Measurements from ENCODE around the gene TERF2IP.

TERF2IP gene

DNA sequence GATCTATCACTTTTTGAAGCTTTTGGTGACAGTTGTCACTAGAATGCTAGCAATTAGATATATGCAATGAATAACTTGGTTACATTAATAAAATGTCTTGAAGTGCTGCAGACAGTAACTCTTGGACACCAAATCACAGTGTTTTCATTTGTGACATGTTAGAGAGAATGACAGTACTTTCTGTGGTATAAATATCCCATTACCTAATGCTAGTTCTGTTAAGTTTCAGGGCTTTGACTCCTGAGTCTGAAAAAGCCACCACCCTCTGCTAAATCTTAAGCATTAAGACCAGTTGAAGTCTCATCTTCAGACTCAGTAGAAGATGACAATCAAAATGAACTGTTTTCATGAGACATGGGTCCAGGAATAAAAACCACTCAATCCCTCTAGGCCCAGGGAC lies 39.8 kb downstream of the TERF2IP start:
- DNase-seq (ENCODE audit: insufficient read length) (no peak), FAIRE-seq (no peak)
- TF ChIP-seq POLR2AphosphoS5 (IDR thresholded peaks at IDR 0.05; ENCODE audit: low read depth, low read length) (no peak), POLR2A (IDR thresholded peaks at IDR 0.05; ENCODE audit: low read depth, low read length) (no peak), TAF1 (IDR thresholded peaks at IDR 0.05; ENCODE audit: borderline replicate concordance, low read depth, low read length) (no peak)

- no peak for FAIRE-seq
- DNase-seq (ENCODE audit: insufficient read length) = no peak
- no peak for TF ChIP-seq TAF1 (IDR thresholded peaks at IDR 0.05; ENCODE audit: borderline replicate concordance, low read depth, low read length)
These were observed 48.1 kb downstream of the TERF2IP start for GRCh38 chr16:75695708-75696107.

DNA sequence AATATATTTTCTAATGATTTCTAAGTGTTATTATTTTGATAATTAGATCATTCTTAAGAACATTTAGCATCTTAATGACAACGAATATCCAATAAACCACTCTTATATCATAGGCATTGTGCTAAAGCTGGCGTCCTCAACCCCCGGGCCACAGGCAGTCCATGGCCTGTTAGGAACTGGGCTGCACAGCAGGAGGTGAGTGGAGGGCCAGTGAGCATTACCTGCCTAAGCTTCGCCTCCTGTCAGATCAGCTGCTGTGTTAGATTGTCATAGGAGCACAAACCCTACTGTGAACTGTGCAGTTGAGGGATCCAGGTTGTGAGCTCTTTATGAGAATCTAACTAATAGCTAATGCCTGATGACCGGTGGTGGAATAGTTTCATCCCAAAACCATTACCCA lies 50.0 kb downstream of the TERF2IP start:
- FAIRE-seq (no peak), DNase-seq (ENCODE audit: insufficient read length) (no peak)
- TF ChIP-seq TAF1 (IDR thresholded peaks at IDR 0.05; ENCODE audit: borderline replicate concordance, low read depth, low read length) (no peak), POLR2A (IDR thresholded peaks at IDR 0.05; ENCODE audit: low read depth, low read length) (no peak), POLR2AphosphoS5 (IDR thresholded peaks at IDR 0.05; ENCODE audit: low read depth, low read length) (no peak)

DNA sequence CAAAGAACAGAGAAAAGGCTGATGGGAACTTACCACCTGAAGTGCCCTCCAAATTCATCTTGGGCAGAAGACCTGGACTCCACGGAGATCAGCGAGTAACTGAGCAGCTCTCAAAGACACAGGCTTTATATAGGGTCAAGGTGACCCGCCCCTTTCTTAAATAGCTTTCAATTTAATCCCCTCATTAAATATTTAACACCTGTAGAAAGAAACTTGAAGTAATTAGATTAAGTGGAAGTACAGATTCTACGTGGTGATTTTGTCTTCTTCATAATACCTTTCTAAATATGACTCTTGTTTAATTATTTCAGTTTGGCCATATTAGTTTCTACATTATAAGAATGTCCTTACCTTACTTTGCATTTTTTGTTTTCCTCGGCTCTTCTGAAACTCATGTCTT lies 53.8 kb downstream of the TERF2IP start, which contains the start of gene DUXB:
TSS of gene DUXB (minus strand) at position 101 of the 400 bp plus-strand sequence. CDS start at position 58, 43 bp downstream.
- TF ChIP-seq POLR2A (IDR thresholded peaks at IDR 0.05; ENCODE audit: low read depth, low read length) (no peak), POLR2AphosphoS5 (IDR thresholded peaks at IDR 0.05; ENCODE audit: low read depth, low read length) (no peak), TAF1 (IDR thresholded peaks at IDR 0.05; ENCODE audit: borderline replicate concordance, low read depth, low read length) (no peak)
- DNase-seq (ENCODE audit: insufficient read length) = no peak

DNA sequence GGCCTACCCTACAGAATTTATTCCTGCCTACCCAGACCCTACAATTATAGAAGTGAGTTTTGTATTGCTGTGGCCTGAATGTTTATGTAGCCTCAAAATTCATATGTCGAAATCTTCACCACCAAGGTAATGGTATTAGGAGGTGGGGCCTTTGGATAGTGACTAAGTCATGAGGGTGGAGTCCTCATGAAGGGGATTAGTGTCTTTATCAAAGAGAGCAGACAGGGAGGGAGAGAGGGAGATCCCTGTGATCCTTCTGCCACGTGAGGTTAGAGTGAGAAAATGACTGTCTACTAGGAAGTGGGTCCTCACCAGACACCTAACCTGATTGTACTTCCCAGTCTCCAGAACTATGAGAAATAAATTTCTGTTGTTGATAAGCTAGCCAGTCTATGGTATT lies 54.7 kb downstream of the TERF2IP start:
- FAIRE-seq (no peak), DNase-seq (ENCODE audit: insufficient read length) (no peak)
- no peak for TF ChIP-seq TAF1 (IDR thresholded peaks at IDR 0.05; ENCODE audit: borderline replicate concordance, low read depth, low read length)
- no peak for TF ChIP-seq POLR2AphosphoS5 (IDR thresholded peaks at IDR 0.05; ENCODE audit: low read depth, low read length)
- no peak for TF ChIP-seq POLR2A (IDR thresholded peaks at IDR 0.05; ENCODE audit: low read depth, low read length)

More for the DNA sequence above, 53.8 kb downstream of the TERF2IP start, which contains the start of gene DUXB:
- FAIRE-seq = no peak

- no peak for DNase-seq (ENCODE audit: insufficient read length)
- TF ChIP-seq POLR2AphosphoS5 (IDR thresholded peaks at IDR 0.05; ENCODE audit: low read depth, low read length) (no peak), TAF1 (IDR thresholded peaks at IDR 0.05; ENCODE audit: borderline replicate concordance, low read depth, low read length) (no peak), POLR2A (IDR thresholded peaks at IDR 0.05; ENCODE audit: low read depth, low read length) (no peak)
- FAIRE-seq = no peak
These were observed 55.7 kb downstream of the TERF2IP start for GRCh38 chr16:75703306-75703705.

Data from GM12892 (cell line).